Measurements from ENCODE around the gene SNX33.

DNA sequence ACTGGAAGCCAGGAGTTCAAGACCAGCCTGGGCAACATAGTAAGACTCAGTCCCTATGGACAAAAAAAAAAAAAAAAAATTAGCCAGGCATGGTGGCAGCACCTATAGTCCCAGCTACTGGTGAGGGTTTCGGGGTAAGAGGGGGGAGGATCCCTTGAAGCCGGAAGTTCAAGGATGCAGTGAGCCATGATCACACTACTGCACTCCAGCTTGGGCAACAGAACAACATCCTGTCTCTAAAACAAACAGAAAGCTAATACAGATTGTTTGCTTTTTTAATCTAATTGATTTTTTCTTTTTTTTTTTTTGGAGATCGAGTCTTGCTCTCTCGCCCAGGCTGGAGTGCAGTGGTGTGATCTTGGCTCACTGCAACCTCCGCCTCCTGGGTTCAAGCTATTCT lies 6.1 kb upstream of the SNX33 start:
- TF ChIP-seq EZH2phosphoT487 (IDR thresholded peaks at IDR 0.05; ENCODE audit: borderline replicate concordance, low read length) = no peak
- TF ChIP-seq, protein P1, sequence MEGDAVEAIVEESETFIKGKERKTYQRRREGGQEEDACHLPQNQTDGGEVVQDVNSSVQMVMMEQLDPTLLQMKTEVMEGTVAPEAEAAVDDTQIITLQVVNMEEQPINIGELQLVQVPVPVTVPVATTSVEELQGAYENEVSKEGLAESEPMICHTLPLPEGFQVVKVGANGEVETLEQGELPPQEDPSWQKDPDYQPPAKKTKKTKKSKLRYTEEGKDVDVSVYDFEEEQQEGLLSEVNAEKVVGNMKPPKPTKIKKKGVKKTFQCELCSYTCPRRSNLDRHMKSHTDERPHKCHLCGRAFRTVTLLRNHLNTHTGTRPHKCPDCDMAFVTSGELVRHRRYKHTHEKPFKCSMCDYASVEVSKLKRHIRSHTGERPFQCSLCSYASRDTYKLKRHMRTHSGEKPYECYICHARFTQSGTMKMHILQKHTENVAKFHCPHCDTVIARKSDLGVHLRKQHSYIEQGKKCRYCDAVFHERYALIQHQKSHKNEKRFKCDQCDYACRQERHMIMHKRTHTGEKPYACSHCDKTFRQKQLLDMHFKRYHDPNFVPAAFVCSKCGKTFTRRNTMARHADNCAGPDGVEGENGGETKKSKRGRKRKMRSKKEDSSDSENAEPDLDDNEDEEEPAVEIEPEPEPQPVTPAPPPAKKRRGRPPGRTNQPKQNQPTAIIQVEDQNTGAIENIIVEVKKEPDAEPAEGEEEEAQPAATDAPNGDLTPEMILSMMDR (conservative IDR thresholded peaks at IDR 0.05; ENCODE audit: low read depth, low read length) = no peak

Measured in PC-3 (cell line).